Measurements from ENCODE around the gene UPK1A.
"Not testable (repeated sequence)": the region's sequence is repeated elsewhere in the genome, so short reads cannot be mapped to it uniquely, and the experiment has no call there.

UPK1A gene

DNA sequence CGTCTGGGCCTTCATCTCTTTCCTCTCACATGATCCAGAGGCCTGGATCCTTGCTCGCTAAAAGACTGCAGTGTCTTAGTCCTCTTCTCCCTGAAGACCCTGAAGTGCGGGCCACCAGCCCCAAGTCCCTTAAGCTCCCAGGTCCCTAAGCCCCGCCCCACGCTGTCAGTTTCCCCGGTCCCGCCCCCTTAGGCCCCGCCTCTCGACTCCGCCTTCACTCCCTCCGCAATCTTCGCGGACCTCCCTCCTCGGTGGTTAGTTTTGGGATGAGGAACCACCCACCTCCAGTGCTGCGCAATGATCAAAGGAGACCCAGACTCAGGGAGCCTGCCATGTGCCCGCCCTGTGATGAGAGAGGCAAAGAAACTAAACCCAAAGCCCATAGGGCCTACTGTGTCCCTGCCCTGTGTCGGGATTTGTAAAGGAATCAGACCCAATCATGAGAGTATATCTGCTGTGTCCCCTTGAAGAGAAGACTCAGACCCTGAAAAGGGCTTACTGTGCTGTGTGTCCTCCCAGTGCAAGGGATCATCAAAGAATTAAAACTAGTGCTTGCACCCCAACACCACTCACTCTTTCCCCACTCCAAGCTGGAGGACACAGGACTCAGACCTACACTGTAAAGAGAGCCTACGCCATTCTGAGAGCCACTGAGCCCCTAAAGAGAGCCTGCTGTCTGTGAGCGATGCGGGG, 21.2 kb upstream of the UPK1A start:
- DNase-seq: peak; percentile 49

- DNase-seq: no peak
Observed at GRCh38 chr19:35645680-35646511, 20.4 kb upstream of the UPK1A start.

GRCh38 chr19:35648017-35648961, 18.0 kb upstream of the UPK1A start, which contains the start of gene COX6B1:
Gene COX6B1, plus strand, starts transcription at chr19:35648323. Its CDS starts 2,921 bp downstream, at chr19:35651244.
- peak; percentile 98 for DNase-seq

DNA sequence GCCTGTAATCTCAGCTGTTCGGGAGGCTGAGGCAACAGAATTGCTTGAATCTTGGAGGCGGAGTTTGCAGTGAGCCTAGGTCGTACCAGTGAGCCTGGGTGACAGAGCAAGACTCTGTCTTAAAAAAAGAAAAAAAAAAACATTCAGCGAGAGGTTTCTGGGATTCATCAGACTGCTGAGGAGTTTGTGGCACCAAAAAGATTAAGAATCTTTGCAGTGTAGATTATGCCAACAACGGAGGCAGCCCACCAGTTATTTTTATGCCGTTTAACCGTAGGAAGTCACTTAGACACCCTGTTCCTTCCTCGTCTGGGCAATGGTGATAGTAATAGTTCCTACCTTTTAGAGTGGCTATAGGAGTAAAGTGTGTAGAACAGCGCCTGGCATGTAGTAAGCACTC, 15.7 kb upstream of the UPK1A start:
- no peak for DNase-seq

- not testable (repeated sequence) for DNase-seq
Observed at GRCh38 chr19:35654828-35655227, 11.5 kb upstream of the UPK1A start.

GRCh38 chr19:35655600-35655999, 10.7 kb upstream of the UPK1A start:
- no peak for DNase-seq

- DNase-seq: no peak
Observed at GRCh38 chr19:35656700-35657099, 9.6 kb upstream of the UPK1A start.

GRCh38 chr19:35657904-35658700, 8.2 kb upstream of the UPK1A start:
- no peak for DNase-seq

GRCh38 chr19:35661995-35662340, 4.3 kb upstream of the UPK1A start:
- no peak for DNase-seq

- DNase-seq: no peak
Observed at GRCh38 chr19:35663981-35664380, 2.3 kb upstream of the UPK1A start.

DNA sequence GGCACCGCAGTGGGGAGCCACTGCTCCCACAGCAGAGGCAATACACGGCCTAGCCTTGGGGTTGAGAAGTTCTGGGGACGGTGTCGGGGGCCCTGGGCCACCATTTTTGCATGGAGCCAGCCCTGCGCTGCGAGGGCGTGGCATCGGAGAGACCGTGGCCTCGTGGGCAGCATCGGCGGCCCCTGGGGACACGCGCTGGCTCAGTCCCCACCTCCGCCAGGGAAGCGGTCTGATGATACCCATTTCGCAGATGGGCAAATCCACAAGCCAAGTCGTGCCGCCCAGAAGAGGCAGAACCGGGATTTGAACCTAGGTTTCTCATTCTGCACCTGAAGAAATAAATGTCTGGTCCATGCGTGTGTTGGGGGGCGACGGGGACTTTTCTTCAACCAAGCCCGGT, 1.2 kb upstream of the UPK1A start:
- no peak for DNase-seq

DNA sequence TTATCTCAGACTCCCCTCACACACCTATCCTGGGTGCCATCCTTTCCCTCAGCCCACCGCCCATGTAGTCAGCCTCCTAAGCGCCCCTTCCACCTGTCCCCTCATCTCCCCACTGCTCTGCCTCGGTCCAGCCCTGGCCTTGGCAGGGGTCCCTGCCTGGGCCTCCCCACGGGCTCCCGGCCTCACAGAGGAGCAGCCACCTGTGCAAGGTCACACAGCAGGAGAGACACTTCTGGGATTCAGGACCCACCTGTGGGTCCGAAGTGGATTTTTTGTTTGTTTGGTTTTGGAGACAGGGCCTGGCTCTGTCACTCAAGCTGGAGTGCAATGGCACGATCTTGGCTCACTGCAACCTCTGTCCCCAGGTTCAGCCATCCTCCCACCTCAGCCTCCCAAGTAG, 713 bp upstream of the UPK1A start:
- DNase-seq: no peak

DNA sequence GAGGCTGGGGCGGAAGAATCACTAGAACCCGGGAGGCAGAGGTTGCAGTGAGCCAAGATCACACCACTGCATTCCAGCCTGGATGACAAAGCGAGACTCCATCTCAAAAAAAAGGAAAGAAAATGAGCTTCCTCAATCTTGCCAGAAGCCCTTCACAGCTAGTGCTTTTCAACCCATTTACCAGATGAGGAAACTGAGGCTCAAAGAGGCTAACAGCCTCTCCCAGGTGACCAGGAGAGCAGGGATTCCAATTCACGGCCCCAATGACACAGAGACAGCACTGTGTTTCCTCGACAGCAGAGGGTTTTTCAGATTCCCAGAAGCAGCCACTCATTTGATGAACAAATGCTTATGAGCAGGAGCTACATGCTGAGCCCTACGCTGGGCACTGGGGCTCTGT, 3.2 kb downstream of the UPK1A start:
- DNase-seq: no peak

DNA sequence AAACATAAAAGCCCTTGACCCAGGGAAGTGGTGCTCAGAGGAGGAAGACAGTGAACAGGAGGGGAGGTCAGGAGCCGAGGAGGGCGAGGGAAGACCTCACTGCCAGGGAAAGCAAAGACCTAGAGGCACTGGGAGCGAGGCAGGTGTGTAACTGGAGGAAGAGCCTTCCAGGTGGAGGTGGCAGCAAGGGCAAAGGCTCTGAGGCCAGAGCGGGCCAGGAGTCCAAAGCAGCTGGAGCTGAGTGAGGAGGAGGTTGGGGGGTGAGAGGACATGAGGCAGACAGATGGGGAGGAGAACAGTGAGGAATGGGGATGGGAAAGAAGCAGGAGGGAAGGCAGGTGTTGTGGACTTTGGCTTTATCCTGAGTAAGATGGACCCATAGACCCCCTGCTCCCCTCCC, 3.7 kb downstream of the UPK1A start:
- no peak for DNase-seq

GRCh38 chr19:35670686-35671085, 4.4 kb downstream of the UPK1A start:
- DNase-seq: no peak

DNA sequence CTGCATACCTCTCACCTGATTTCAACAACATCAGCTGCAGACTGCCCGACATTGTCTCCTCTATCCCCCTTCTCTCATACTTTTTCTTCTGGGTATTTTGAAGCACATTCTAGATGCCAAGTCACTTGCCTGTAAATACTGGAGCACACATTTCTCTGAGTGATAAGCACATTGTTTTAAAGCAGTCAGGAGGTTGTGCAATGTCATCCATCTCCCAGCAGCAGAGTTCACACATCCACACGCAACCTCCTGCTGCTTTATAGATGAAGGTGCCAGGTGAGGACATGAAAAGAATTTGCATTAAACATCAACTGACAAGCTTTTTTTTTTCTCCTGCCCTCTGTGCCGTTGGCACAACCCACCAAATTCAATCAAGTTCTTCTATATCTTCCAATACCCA, 5.5 kb downstream of the UPK1A start:
- DNase-seq: no peak

DNA sequence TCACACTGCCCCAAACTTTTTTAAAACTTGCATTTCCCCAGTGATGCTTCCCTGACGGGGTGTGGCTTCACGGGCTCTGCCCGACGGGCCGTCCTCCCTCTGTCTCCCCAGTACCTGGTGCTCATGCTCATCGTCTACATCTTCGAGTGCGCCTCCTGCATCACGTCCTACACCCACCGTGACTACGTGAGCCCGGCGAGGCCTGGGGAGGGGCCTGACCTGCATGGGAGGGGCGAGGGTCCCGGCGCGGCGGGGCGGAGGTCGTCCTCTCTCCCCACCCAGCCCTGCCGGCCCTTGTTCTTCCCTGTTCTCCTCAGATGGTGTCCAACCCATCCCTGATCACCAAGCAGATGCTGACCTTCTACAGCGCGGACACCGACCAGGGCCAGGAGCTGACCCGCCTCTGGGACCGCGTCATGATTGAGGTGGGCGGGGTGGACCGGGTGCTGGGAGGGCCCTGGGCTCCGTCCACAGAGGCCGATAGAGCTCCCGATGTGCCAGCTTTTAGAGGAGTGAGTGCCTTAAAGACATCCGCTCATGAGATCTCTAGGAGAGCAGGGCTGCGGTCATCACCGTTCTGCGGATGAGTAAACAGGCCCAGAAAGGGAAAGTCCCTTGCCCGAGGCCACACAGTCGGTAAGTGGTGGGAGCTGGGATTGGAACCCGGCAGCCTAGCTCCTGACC, 6.9 kb downstream of the UPK1A start:
- DNase-seq: no peak

DNA sequence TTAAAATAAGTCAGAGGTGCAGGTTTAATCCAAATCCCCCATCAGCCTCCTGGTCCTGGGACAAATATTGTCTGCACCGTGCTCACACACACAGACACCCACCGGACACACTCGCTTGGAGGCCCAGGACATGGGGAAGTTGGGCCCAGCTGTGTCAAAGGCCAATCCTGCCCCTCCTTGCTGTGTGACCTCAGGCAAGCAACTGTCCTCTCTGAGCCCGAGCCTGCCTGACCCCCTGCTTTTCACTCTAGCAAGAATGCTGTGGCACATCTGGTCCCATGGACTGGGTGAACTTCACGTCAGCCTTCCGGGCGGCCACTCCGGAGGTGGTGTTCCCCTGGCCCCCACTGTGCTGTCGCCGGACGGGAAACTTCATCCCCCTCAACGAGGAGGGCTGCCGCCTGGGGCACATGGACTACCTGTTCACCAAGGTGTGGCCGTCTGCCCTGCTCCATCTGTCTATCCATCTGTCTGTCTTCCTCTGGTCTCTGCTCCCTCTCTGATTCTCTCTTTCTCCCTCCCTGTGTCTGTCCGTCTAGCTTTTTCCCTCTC, 9.3 kb downstream of the UPK1A start:
- no peak for DNase-seq

DNA sequence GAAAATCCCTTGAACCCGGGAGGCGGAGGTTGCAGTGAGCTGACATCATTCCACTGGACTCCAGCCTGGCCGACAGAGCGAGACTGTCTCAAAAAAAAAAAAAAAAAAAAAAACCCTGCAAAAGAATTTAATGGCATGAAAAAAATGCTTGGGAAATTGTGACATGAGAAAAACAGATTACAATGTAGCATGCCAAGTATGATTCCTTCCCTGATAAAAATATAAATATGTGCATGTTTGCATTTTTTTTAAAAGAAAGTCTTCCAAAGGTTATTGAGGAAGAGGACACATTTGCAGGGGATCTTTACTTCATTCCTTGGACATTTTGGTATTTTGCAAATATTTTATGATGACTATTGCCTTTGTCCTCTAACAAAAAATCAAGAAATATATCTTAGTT, 23.5 kb downstream of the UPK1A start:
- DNase-seq: no peak

DNA sequence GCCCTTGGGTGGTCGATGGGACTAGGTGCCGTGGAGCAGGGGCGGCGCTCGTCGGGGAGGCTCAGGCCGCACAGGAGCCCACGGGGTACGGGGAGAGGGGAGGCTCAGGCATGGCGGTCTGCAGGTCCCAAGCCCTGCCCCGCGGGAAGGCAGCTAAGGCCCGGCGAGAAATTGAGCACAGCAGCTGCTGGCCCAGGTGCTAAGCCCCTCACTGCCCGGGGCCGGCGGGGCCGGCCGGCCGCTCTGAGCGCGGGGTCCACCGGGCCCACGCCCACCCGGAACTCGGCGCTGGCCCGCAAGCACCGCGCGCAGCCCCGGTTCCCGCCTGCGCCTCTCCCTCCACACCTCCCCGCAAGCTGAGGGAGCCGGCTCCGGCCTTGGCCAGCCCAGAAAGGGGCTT, 24.8 kb downstream of the UPK1A start:
- not testable (repeated sequence) for DNase-seq

DNA sequence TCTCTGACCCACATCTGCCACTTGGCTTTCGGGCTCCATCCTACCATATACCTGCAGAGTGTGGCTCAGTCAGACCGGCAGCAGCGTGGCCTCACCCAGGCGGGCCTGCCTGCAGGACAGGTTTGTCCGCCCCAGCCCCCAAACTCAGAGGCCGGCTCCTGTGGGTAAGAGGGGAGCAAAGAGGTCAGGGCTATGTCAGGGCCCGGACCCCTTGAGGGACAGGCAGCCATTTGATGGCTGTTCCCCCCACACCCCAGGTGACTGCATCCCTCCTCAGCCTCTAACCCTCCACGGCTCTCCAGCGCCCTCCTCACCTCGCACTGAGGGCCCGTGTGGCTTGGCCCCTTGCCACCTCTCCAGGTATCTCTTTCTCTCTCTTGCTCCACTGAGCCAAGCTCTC, 25.7 kb downstream of the UPK1A start:
- no peak for DNase-seq

GRCh38 chr19:35693422-35693821, 27.1 kb downstream of the UPK1A start:
- no peak for DNase-seq
